KOPT-K1 (cell line): Measurements from ENCODE around the gene TMX3.
A peak's percentile ranks its signal among the peaks of the same experiment; 100 is the strongest.

Source experiments
- H3K27ac ChIP-seq: fragments of 200-600 bp; sonication (generic); 2 replicates; pipeline ENCODE4 v1.5.1; 2016; ENCODE audit warnings: antibody characterized with exemption, mild to moderate bottlenecking, low read depth, low read length; ENCODE audit not compliant: poor library complexity, severe bottlenecking
- H3K36me3 ChIP-seq: fragments of 200-600 bp; sonication (generic); 2 replicates; pipeline ENCODE4 v1.5.1; 2017; ENCODE audit warnings: antibody characterized with exemption, mild to moderate bottlenecking, low read length, moderate library complexity; ENCODE audit not compliant: insufficient read depth
- H3K9me3 ChIP-seq: fragments of 200-600 bp; sonication (generic); 2 replicates; pipeline ENCODE4 v1.5.1; 2017; ENCODE audit warnings: antibody characterized with exemption, low read length, mild to moderate bottlenecking; ENCODE audit not compliant: insufficient read depth, poor library complexity, severe bottlenecking

Gene TMX3

GRCh38 chr18:68714712-68715496 lies at the start of gene TMX3:
TMX3 (minus strand) TSS chr18:68715108; CDS start chr18:68714981, 127 bp downstream.
- H3K27ac ChIP-seq: peak within 1 kb of the TSS; percentile 81
- H3K36me3 ChIP-seq: peaks cover 39% of the 10 kb centered on the region
- H3K9me3 ChIP-seq: no peaks in the 10 kb centered on the region

GRCh38 chr18:68764016-68764415 lies 49.1 kb upstream of the TMX3 start:
- no peaks in the 10 kb centered on the region for H3K36me3 ChIP-seq
- H3K27ac ChIP-seq: no peak overlapping the region
- no peaks in the 10 kb centered on the region for H3K9me3 ChIP-seq

- Histone ChIP-seq H3K27ac (no peak overlapping the region), H3K36me3 (no peaks in the 10 kb centered on the region), H3K9me3 (no peaks in the 10 kb centered on the region)
Observed at GRCh38 chr18:68763083-68763482, 48.2 kb upstream of the TMX3 start.

- H3K36me3 ChIP-seq: no peaks in the 10 kb centered on the region
- H3K27ac ChIP-seq: no peak overlapping the region
- H3K9me3 ChIP-seq: no peaks in the 10 kb centered on the region
Observed at GRCh38 chr18:68759308-68759707, 44.4 kb upstream of the TMX3 start.

- Histone ChIP-seq H3K36me3 (no peaks in the 10 kb centered on the region), H3K9me3 (no peaks in the 10 kb centered on the region), H3K27ac (no peak overlapping the region)
Observed at GRCh38 chr18:68757126-68757525, 42.2 kb upstream of the TMX3 start.

- Histone ChIP-seq H3K27ac (no peak overlapping the region), H3K9me3 (no peaks in the 10 kb centered on the region)
Observed at GRCh38 chr18:68742206-68742605, 27.3 kb upstream of the TMX3 start.

GRCh38 chr18:68740966-68741365 lies 26.1 kb upstream of the TMX3 start:
- Histone ChIP-seq H3K9me3 (no peaks in the 10 kb centered on the region), H3K27ac (no peak overlapping the region), H3K36me3 (no peaks in the 10 kb centered on the region)

More at GRCh38 chr18:68742206-68742605, 27.3 kb upstream of the TMX3 start:
- H3K36me3 ChIP-seq: no peaks in the 10 kb centered on the region

GRCh38 chr18:68739462-68739861 lies 24.6 kb upstream of the TMX3 start:
- H3K36me3 ChIP-seq: no peaks in the 10 kb centered on the region
- no peaks in the 10 kb centered on the region for H3K9me3 ChIP-seq
- no peak overlapping the region for H3K27ac ChIP-seq

- no peaks in the 10 kb centered on the region for H3K36me3 ChIP-seq
- no peaks in the 10 kb centered on the region for H3K9me3 ChIP-seq
- no peak overlapping the region for H3K27ac ChIP-seq
Observed at GRCh38 chr18:68738564-68738963, 23.7 kb upstream of the TMX3 start.

- no peak overlapping the region for H3K27ac ChIP-seq
- H3K9me3 ChIP-seq: no peaks in the 10 kb centered on the region
- H3K36me3 ChIP-seq: no peaks in the 10 kb centered on the region
Observed at GRCh38 chr18:68735483-68736343, 20.8 kb upstream of the TMX3 start.

- Histone ChIP-seq H3K27ac (no peak overlapping the region), H3K9me3 (no peaks in the 10 kb centered on the region), H3K36me3 (no peaks in the 10 kb centered on the region)
Observed at GRCh38 chr18:68734308-68734707, 19.4 kb upstream of the TMX3 start.

GRCh38 chr18:68733707-68734106 lies 18.8 kb upstream of the TMX3 start:
- H3K27ac ChIP-seq: no peak overlapping the region
- H3K36me3 ChIP-seq: no peaks in the 10 kb centered on the region
- no peaks in the 10 kb centered on the region for H3K9me3 ChIP-seq

- no peak overlapping the region for H3K27ac ChIP-seq
- no peaks in the 10 kb centered on the region for H3K36me3 ChIP-seq
- peaks cover 2% of the 10 kb centered on the region for H3K9me3 ChIP-seq
Observed at GRCh38 chr18:68728081-68728700, 13.3 kb upstream of the TMX3 start.

GRCh38 chr18:68727506-68727905 lies 12.6 kb upstream of the TMX3 start:
- no peaks in the 10 kb centered on the region for H3K36me3 ChIP-seq
- H3K27ac ChIP-seq: no peak overlapping the region
- peaks cover 2% of the 10 kb centered on the region for H3K9me3 ChIP-seq

- H3K27ac ChIP-seq: no peak overlapping the region
- no peaks in the 10 kb centered on the region for H3K36me3 ChIP-seq
- peaks cover 2% of the 10 kb centered on the region for H3K9me3 ChIP-seq
Observed at GRCh38 chr18:68725346-68725745, 10.4 kb upstream of the TMX3 start.
